ENCODE measurements around the gene LRP4. TPM values are rescaled to one million over a fixed set of nuclear protein-coding genes. Genes with fewer than 3 reads are reported as not detected.

The LRP4 gene
- total and polyA plus RNA-seq, 2 donors (not counting 1 experiment from before 2014, with no cell fraction given) = 1.3 to 2.9 TPM

DNA sequence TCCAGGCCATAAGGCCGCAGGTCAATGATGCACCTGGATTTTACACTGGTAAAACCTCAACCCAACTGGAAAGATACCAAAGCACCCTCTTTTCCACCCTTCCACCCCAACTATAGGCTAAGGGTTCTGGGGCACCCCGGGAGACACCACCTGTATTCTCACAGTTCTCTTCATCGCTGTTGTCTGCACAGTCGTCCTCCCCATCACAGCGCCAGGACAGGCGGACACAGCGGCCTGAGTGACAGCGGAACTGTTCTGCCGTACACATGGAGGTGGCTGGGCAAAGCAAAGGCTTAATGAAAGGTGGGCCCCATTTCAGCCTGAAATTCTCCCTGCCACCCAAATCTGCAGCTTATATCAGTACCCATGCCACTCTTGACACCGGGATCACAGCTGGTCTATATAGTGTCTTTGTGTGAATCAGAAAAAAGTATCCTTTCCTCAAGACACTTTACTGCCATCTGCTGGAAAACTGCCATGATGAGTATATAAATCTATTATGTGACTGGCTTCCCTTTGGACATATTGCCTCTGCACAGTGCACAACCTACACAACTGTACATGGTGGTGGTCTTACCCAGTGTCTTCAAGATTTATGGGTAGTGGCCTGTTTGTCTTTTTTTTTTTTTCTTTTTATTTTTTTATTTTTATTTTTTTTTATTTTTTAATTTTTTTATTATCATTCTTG is 21.5 kb downstream of the LRP4 start:
- H3K4me3 ChIP-seq (replicated peaks in 1 of 4; ENCODE audit: control extremely low read depth in 1 of 4, insufficient read depth in 1 of 4, low read depth in 3 of 4, low read length in 4 of 4) = no peak overlapping the region
- no peaks in the 10 kb centered on the region for H3K36me3 ChIP-seq (ENCODE audit: control insufficient read depth, insufficient read depth, low read length)
- H3K4me1 ChIP-seq (ENCODE audit: control insufficient read depth, extremely low read depth, insufficient read depth, low read length) = no peaks in the 10 kb centered on the region
- peak; percentile 40 to 41 for DNase-seq (ENCODE audit: low read depth in 2 of 2)
- no peak overlapping the region for H3K9ac ChIP-seq (ENCODE audit: insufficient read depth, low read length)
- H3K9me3 ChIP-seq (ENCODE audit: control insufficient read depth, insufficient read depth, low read depth, low read length) = no peaks in the 10 kb centered on the region
- no peaks in the 10 kb centered on the region for H4K20me1 ChIP-seq (ENCODE audit: control insufficient read depth, extremely low read depth, insufficient read depth, low read length)
- no peaks in the 10 kb centered on the region for H3K79me2 ChIP-seq (ENCODE audit: control insufficient read depth, insufficient read depth, low read length)
- no peak overlapping the region for H2AFZ ChIP-seq (ENCODE audit: low read length)
- no peaks in the 10 kb centered on the region for H3K27me3 ChIP-seq (ENCODE audit: control insufficient read depth, insufficient read depth, low read length)
- TF ChIP-seq, protein P1, sequence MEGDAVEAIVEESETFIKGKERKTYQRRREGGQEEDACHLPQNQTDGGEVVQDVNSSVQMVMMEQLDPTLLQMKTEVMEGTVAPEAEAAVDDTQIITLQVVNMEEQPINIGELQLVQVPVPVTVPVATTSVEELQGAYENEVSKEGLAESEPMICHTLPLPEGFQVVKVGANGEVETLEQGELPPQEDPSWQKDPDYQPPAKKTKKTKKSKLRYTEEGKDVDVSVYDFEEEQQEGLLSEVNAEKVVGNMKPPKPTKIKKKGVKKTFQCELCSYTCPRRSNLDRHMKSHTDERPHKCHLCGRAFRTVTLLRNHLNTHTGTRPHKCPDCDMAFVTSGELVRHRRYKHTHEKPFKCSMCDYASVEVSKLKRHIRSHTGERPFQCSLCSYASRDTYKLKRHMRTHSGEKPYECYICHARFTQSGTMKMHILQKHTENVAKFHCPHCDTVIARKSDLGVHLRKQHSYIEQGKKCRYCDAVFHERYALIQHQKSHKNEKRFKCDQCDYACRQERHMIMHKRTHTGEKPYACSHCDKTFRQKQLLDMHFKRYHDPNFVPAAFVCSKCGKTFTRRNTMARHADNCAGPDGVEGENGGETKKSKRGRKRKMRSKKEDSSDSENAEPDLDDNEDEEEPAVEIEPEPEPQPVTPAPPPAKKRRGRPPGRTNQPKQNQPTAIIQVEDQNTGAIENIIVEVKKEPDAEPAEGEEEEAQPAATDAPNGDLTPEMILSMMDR (conservative IDR thresholded peaks at IDR 0.05 in 1 of 2, IDR thresholded peaks at IDR 0.05 in 1 of 2; ENCODE audit: low read depth in 1 of 2, low read length in 2 of 2) = peak; percentile 6 to 26
- no peak for TF ChIP-seq EZH2 (IDR thresholded peaks at IDR 0.05; ENCODE audit: low read length, missing control alignments)
- no peak overlapping the region for H3K4me2 ChIP-seq (ENCODE audit: extremely low read depth, insufficient read depth, low read length)
- H3K27ac ChIP-seq (ENCODE audit: insufficient read depth, low read length) = no peak overlapping the region

DNA sequence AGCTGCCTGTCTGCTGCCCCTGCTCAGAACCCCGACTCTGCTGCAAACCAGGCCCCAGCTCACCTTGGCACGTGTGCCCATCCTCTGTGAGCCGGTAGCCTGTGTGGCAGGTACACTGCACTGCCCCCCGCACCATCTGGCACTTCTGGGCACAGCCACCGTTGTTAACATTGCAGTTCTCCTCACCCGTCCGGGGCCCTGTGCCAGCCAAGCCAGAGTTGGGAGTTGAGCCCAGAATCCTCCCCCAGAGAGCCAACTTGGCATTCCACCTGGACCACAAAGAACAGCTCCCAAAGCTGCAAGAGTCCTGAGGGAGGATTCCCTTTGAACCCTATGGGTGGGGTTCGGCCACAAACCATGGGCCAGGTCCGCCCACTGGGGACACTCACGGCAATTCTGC is 22.5 kb downstream of the LRP4 start:
- peak in 1 of 2 donors; percentile 50 for DNase-seq (ENCODE audit: low read depth in 2 of 2)
- Histone ChIP-seq H3K27me3 (ENCODE audit: control insufficient read depth, insufficient read depth, low read length) (no peaks in the 10 kb centered on the region), H3K9ac (ENCODE audit: insufficient read depth, low read length) (no peak overlapping the region), H3K4me2 (ENCODE audit: extremely low read depth, insufficient read depth, low read length) (no peak overlapping the region), H3K4me1 (ENCODE audit: control insufficient read depth, extremely low read depth, insufficient read depth, low read length) (no peaks in the 10 kb centered on the region), H2AFZ (ENCODE audit: low read length) (no peak overlapping the region), H3K9me3 (ENCODE audit: control insufficient read depth, insufficient read depth, low read depth, low read length) (no peaks in the 10 kb centered on the region), H3K27ac (ENCODE audit: insufficient read depth, low read length) (no peak overlapping the region), H3K79me2 (ENCODE audit: control insufficient read depth, insufficient read depth, low read length) (no peaks in the 10 kb centered on the region), H3K4me3 (replicated peaks in 1 of 4; ENCODE audit: control extremely low read depth in 1 of 4, insufficient read depth in 1 of 4, low read depth in 3 of 4, low read length in 4 of 4) (no peak overlapping the region), H3K36me3 (ENCODE audit: control insufficient read depth, insufficient read depth, low read length) (no peaks in the 10 kb centered on the region), H4K20me1 (ENCODE audit: control insufficient read depth, extremely low read depth, insufficient read depth, low read length) (no peaks in the 10 kb centered on the region)
- TF ChIP-seq, protein P1 (conservative IDR thresholded peaks at IDR 0.05 in 1 of 2, IDR thresholded peaks at IDR 0.05 in 1 of 2; ENCODE audit: low read depth in 1 of 2, low read length in 2 of 2) = no peak
- no peak for TF ChIP-seq EZH2 (IDR thresholded peaks at IDR 0.05; ENCODE audit: low read length, missing control alignments)

DNA sequence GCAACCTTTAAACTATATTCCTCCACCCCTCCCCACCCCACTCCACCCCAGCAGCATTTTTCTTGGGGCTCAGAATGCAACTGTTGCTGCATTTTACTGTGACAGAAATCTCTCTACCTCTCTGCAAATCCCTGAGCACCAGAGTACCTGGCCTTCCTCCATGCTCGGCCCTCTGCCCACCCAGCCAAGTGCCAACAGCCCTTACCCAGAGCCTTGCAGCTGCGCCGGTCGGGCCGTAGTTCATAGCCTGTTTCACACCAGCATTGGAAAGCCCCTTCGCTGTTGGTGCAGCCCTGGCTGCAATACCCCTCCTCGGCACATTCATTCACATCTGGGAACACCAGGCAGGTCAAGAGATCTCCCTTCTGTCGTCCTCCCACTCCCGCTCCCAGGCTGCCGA is 23.4 kb downstream of the LRP4 start:
- Histone ChIP-seq H3K9me3 (ENCODE audit: control insufficient read depth, insufficient read depth, low read depth, low read length) (no peaks in the 10 kb centered on the region), H2AFZ (ENCODE audit: low read length) (no peak overlapping the region), H3K27me3 (ENCODE audit: control insufficient read depth, insufficient read depth, low read length) (no peaks in the 10 kb centered on the region), H3K4me2 (ENCODE audit: extremely low read depth, insufficient read depth, low read length) (no peak overlapping the region), H4K20me1 (ENCODE audit: control insufficient read depth, extremely low read depth, insufficient read depth, low read length) (no peaks in the 10 kb centered on the region), H3K4me3 (replicated peaks in 1 of 4; ENCODE audit: control extremely low read depth in 1 of 4, insufficient read depth in 1 of 4, low read depth in 3 of 4, low read length in 4 of 4) (no peak overlapping the region), H3K4me1 (ENCODE audit: control insufficient read depth, extremely low read depth, insufficient read depth, low read length) (no peaks in the 10 kb centered on the region), H3K27ac (ENCODE audit: insufficient read depth, low read length) (no peak overlapping the region), H3K36me3 (ENCODE audit: control insufficient read depth, insufficient read depth, low read length) (no peaks in the 10 kb centered on the region), H3K79me2 (ENCODE audit: control insufficient read depth, insufficient read depth, low read length) (no peaks in the 10 kb centered on the region), H3K9ac (ENCODE audit: insufficient read depth, low read length) (no peak overlapping the region)
- no peak for TF ChIP-seq EZH2 (IDR thresholded peaks at IDR 0.05; ENCODE audit: low read length, missing control alignments)
- TF ChIP-seq, protein P1 (conservative IDR thresholded peaks at IDR 0.05 in 1 of 2, IDR thresholded peaks at IDR 0.05 in 1 of 2; ENCODE audit: low read depth in 1 of 2, low read length in 2 of 2) = no peak
- no peak for DNase-seq (ENCODE audit: low read depth in 2 of 2)
